Adrenal gland (tissue), 12 donors: Measurements from ENCODE around the gene RHEBL1. TPM values are rescaled to one million over a fixed set of nuclear protein-coding genes. Genes with fewer than 3 reads are reported as not detected.

Source experiments
- DNase-seq, 7 donors: peaks; one replicate each; pipeline ENCODE4 v3.0.0-alpha.2; 2019 to 2020
- H3K27ac ChIP-seq, 5 donors: fragments of 200-600 bp; sonication (generic) in 4 of 5; 1 replicate in 3 of 5; 2 replicates in 2 of 5; pipeline versions ENCODE4 v1.5.1 to v1.8.0; 2016 to 2020; ENCODE audit warnings: mild to moderate bottlenecking in 1 of 5
- H3K27me3 ChIP-seq: fragments of 200-600 bp; 2 replicates; pipeline ENCODE4 v1.8.0; 2021
- H3K36me3 ChIP-seq, 2 donors: fragments of 200-600 bp; replicated peaks in 1 of 2; 1 replicate in 1 of 2; 2 replicates in 1 of 2; pipeline versions ENCODE4 v1.5.1 to v1.8.0; 2018 to 2022
- H3K4me1 ChIP-seq, 2 donors: fragments of 200-600 bp; replicated peaks in 1 of 2; 1 replicate in 1 of 2; 2 replicates in 1 of 2; pipeline versions ENCODE4 v1.5.1 to v1.8.0; 2018 to 2021
- H3K4me3 ChIP-seq, 4 donors: fragments of 200-600 bp; sonication (generic) in 3 of 4; one replicate each; pipeline ENCODE4 v1.5.1; 2016 to 2018
- H3K9me3 ChIP-seq, 3 donors: fragments of 200-600 bp; sonication (generic) in 1 of 3; replicated peaks in 1 of 3; 1 replicate in 2 of 3; 2 replicates in 1 of 3; pipeline versions ENCODE4 v1.5.1 to v1.8.0; 2016 to 2021
- CTCF ChIP-seq, 6 experiments: fragments of 450-650 bp in 4 of 6; fragments of 200-600 bp in 2 of 6; sonication (generic) in 1 of 6; IDR thresholded peaks; 1 replicate in 5 of 6; 2 replicates in 1 of 6; pipeline versions ENCODE4 v1.5.1 to v1.8.0; 2016 to 2021; ENCODE audit warnings: antibody characterized with exemption in 6 of 6, mild to moderate bottlenecking in 2 of 6, moderate library complexity in 1 of 6
- POLR2A ChIP-seq, 2 donors: fragments of 450-650 bp; IDR thresholded peaks; one replicate each; pipeline ENCODE4 v1.6.1; 2017; ENCODE audit warnings: antibody characterized with exemption in 2 of 2, mild to moderate bottlenecking in 2 of 2, moderate library complexity in 1 of 2
- WGBS, 4 donors: extraction: QIAGEN DNeasy Blood & Tissue Kit in 2 of 4; methylation state at CpG; one replicate each; pipeline versions ENCODE4 v1.1.5 to v1.1.7; 2013 to 2017; 5-methylcytosine and 5-hydroxymethylcytosine counted together
- intact Hi-C, 2 donors: fragments of 100-400 bp; cut with DNase I; formaldehyde crosslinking; loops; one replicate each; pipeline versions ENCODE4 v1.14.1 to v1.15.0; 2022 to 2023
- polyA plus RNA-seq, 3 donors: library from polyadenylated mRNA; stranded (reverse); fragments of 200-250 nt in 2 of 3; fragments of 350-450 nt in 1 of 3; fragmentation: Illumina TruSeq in 1 of 3; extraction: RNeasy Lipid Tissue Mini Kit (QIAGEN cat#74804) in 1 of 3; gene quantifications; one replicate each; pipeline ENCODE4 v1.2.3, GENCODE V29; 2013 to 2014
- total RNA-seq, 9 donors: library from RNA; depleted of rRNA in 4 of 9; stranded (reverse); fragments of >200 nt in 4 of 9; fragments of 120-200 nt in 1 of 9; fragmentation: NEBNext Ultra II Directional in 1 of 9; extraction: Animal tissue kit (Norgen Biotek cat#: 25700) in 1 of 9; gene quantifications; one replicate each; pipeline versions ENCODE4 v1.1.0 to v1.2.4, GENCODE V29; 2013 to 2023
- donor health status: healthy with polysubstance abuse.
- donor health status: Bipolar disorder and iron deficiency.
- donor health status: DM: yes; HTN: yes; CAD: no.
- donor health status: DM: no; HTN: no; CAD: no.
- donor health status: DM: no; HTN: no; CAD: no.
- donor health status: DM: yes; HTN: yes; CAD: no.

Gene RHEBL1
- total and polyA plus RNA-seq, 12 donors, result 0.26 to 1.8 (median 0.34) TPM; not detected in 4

DNA sequence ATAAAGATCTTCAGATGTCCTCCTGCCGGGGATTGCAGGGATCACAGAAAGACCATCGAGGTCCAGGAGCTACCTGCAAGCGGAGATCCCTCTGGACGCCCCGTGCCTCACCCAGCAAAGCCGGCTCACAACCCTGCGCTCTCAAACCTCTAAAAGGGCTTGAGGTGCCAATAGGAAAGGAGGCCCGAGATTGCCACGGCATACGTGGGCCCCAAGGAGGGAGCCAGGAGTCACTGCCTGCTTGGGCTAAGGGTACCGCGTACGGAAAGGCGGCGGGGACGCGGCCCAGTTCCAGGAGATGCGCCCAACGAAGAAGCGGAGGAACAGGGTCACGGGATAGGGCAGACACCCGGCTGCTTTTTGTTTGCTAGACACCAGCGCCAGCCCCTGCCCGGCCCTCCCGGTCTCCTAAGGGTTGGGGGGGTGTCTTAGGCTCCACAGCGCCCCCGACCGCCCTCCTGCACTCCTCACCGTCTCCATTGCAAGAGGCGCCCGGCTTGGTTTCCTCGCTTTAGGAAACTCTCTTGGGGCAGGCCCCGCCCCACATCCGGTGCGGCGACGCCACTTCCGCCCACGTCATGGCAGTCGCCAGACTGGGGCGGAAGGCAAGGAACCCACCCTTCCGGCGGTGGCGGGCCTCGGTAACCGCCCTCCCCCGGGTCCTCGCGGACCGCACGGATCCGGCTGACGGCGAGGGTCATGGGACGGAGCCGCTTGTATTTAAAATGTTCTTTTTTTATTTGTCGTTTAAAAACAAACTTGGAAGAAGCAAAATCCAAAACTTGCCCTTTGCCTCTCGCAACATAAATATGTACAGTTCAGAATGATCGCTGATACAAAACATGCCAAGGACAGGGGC is 51.3 kb downstream of the RHEBL1 start, which contains the start of gene PRKAG1:
TSS of gene PRKAG1 (minus strand) at position 516 of the 859 bp plus-strand sequence. CDS start at position 480, 36 bp downstream.
- TF ChIP-seq POLR2A (IDR thresholded peaks at IDR 0.05) (peak; percentile 91 to 95), CTCF (IDR thresholded peaks at IDR 0.05) (peak in 5 of 6 experiments; percentile 16 to 45 (median 31))
- WGBS, 4 donors, result 0 to 1% (median 0%) methylated on average over 25 to 59 of the region's 59 CpGs
- Histone ChIP-seq H3K4me1 (peaks cover 23 to 31% of the 10 kb centered on the region in 2 donors), H3K4me3 (peak within 1 kb of the TSS; percentile 63 to 85 (median 68)), H3K27ac (peak within 1 kb of the TSS; percentile 96 to 99 (median 97)), H3K9me3 (no peaks in the 10 kb centered on the region), H3K27me3 (no peaks in the 10 kb centered on the region), H3K36me3 (peaks cover 0 to 26% of the 10 kb centered on the region in 2 donors)
- intact Hi-C loops, result no loop called here
- DNase-seq, result peak; percentile 94 to 98 (median 96)

- peak in 1 of 6 experiments; percentile 22 for TF ChIP-seq CTCF (IDR thresholded peaks at IDR 0.05)
- TF ChIP-seq POLR2A (IDR thresholded peaks at IDR 0.05), result no peak
- no peaks in the 10 kb centered on the region for H3K9me3 ChIP-seq
- H3K27ac ChIP-seq, result peak overlapping the region; percentile 96 to 99 (median 97)
- no peaks in the 10 kb centered on the region for H3K27me3 ChIP-seq
- peaks cover 29 to 38% of the 10 kb centered on the region in 2 donors for H3K4me1 ChIP-seq
- H3K36me3 ChIP-seq, result peaks cover 0 to 21% of the 10 kb centered on the region in 2 donors
- peak; percentile 42 to 81 (median 69) for DNase-seq
- WGBS, 4 donors, result 0 to 1% (median 1%) methylated on average over 7 to 8 of the region's 8 CpGs
- intact Hi-C loops, result no loop called here
- H3K4me3 ChIP-seq, result peak overlapping the region; percentile 63 to 85 (median 68)
Observed at GRCh38 chr12:49017891-49018260, 51.9 kb downstream of the RHEBL1 start.

DNA sequence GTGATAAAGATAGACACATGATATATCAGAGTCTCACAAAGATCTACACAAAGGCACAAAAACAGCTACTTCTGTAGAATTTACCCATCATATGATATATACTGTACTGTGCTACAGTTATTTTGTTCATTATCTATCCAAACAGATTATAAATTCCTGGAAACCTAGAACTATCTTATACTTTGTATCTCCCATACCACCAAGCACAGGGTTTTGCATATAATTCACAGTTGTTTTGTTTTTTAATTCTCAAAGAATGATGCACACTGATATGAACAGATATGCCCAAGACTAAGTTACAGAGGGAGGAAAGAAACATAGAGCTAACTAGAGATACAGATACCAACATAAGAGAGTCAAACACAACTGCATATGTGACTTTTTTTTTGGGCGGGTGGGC is 54.6 kb downstream of the RHEBL1 start:
- H3K4me1 ChIP-seq, result peaks cover 31 to 39% of the 10 kb centered on the region in 2 donors
- intact Hi-C loops, result no loop called here
- no peaks in the 10 kb centered on the region for H3K9me3 ChIP-seq
- peaks cover 0 to 21% of the 10 kb centered on the region in 2 donors for H3K36me3 ChIP-seq
- no peak for DNase-seq
- TF ChIP-seq POLR2A (IDR thresholded peaks at IDR 0.05) (no peak), CTCF (IDR thresholded peaks at IDR 0.05) (no peak)
- WGBS, 4 donors, result 80 to 100% (median 95%) methylated on average over 1 of the region's 1 CpG
- H3K27ac ChIP-seq, result no peak overlapping the region
- no peaks in the 10 kb centered on the region for H3K27me3 ChIP-seq
- no peak overlapping the region for H3K4me3 ChIP-seq

Other genes with a start within 250 kb of the RHEBL1 start
- gene DDX23, start 217.8 kb downstream of the RHEBL1 start, total RNA-seq, result 10 to 100 TPM; 47.1 to 85.4 (median 68.2) TPM
- 10 to 100 TPM; 39.0 to 67.7 (median 46.3) TPM for gene DDX23, start 217.8 kb downstream of the RHEBL1 start, polyA plus RNA-seq
- gene RND1, start 204.1 kb downstream of the RHEBL1 start, total RNA-seq, result under 1 TPM in 4 of 9 donors, not detected in 5; 0.22 to 0.50 (median 0.43) TPM
- 1 to 10 TPM in 1 of 3 donors, under 1 TPM in 2; 0.20 to 2.9 (median 0.72) TPM for gene RND1, start 204.1 kb downstream of the RHEBL1 start, polyA plus RNA-seq
- 10 to 100 TPM in 7 of 9 donors, 1 to 10 TPM in 2; 4.1 to 49.7 (median 16.2) TPM for gene FKBP11, start 144.5 kb downstream of the RHEBL1 start, total RNA-seq
- gene FKBP11, start 144.5 kb downstream of the RHEBL1 start, polyA plus RNA-seq, result 100 to 1,000 TPM in 1 of 3 donors, 10 to 100 TPM in 2; 52.9 to 118 (median 64.4) TPM
- gene ARF3, start 112.5 kb downstream of the RHEBL1 start, total RNA-seq, result 100 to 1,000 TPM in 5 of 9 donors, 10 to 100 TPM in 4; 73.1 to 237 (median 118) TPM
- gene ARF3, start 112.5 kb downstream of the RHEBL1 start, polyA plus RNA-seq, result 100 to 1,000 TPM in 1 of 3 donors, 10 to 100 TPM in 2; 55.2 to 172 (median 62.5) TPM
- gene WNT10B, start 98.2 kb downstream of the RHEBL1 start, total RNA-seq, result under 1 TPM in 4 of 9 donors, not detected in 5; 0.11 to 0.40 (median 0.17) TPM
- under 1 TPM in 2 of 3 donors, not detected in 1; 0.84 to 0.88 TPM for gene WNT10B, start 98.2 kb downstream of the RHEBL1 start, polyA plus RNA-seq
- not detected for gene WNT1, start 91.7 kb downstream of the RHEBL1 start, total RNA-seq
- not detected for gene WNT1, start 91.7 kb downstream of the RHEBL1 start, polyA plus RNA-seq
- 1 to 10 TPM in 1 of 9 donors, under 1 TPM in 7, not detected in 1; 0.08 to 2.2 (median 0.54) TPM for gene DDN, start 70.6 kb downstream of the RHEBL1 start, total RNA-seq
- gene DDN, start 70.6 kb downstream of the RHEBL1 start, polyA plus RNA-seq, result under 1 TPM; 0.08 to 0.17 (median 0.15) TPM
- gene PRKAG1, start 51.2 kb downstream of the RHEBL1 start, total RNA-seq, result 10 to 100 TPM; 70.1 to 89.6 (median 82.4) TPM
- 100 to 1,000 TPM in 1 of 3 donors, 10 to 100 TPM in 2; 60.1 to 141 (median 71.6) TPM for gene PRKAG1, start 51.2 kb downstream of the RHEBL1 start, polyA plus RNA-seq
- gene KMT2D, start 9.2 kb downstream of the RHEBL1 start, total RNA-seq, result 10 to 100 TPM; 21.2 to 80.9 (median 56.4) TPM
- gene KMT2D, start 9.2 kb downstream of the RHEBL1 start, polyA plus RNA-seq, result 100 to 1,000 TPM in 1 of 3 donors, 10 to 100 TPM in 2; 25.6 to 140 (median 31.4) TPM
- 1 to 10 TPM in 2 of 9 donors, under 1 TPM in 7; 0.18 to 5.9 (median 0.51) TPM for gene DHH, start 24.8 kb upstream of the RHEBL1 start, total RNA-seq
- gene DHH, start 24.8 kb upstream of the RHEBL1 start, polyA plus RNA-seq, result under 1 TPM; 0.13 to 0.84 (median 0.16) TPM
- gene LMBR1L, start 40.9 kb upstream of the RHEBL1 start, total RNA-seq, result 100 to 1,000 TPM in 1 of 9 donors, 10 to 100 TPM in 8; 20.6 to 103 (median 74.5) TPM
- 100 to 1,000 TPM in 2 of 3 donors, 10 to 100 TPM in 1; 30.3 to 136 (median 121) TPM for gene LMBR1L, start 40.9 kb upstream of the RHEBL1 start, polyA plus RNA-seq
- 100 to 1,000 TPM; 174 to 705 (median 415) TPM for gene TUBA1B, start 61.4 kb upstream of the RHEBL1 start, total RNA-seq
- 100 to 1,000 TPM; 190 to 830 (median 244) TPM for gene TUBA1B, start 61.4 kb upstream of the RHEBL1 start, polyA plus RNA-seq
- gene TUBA1A, start 119.1 kb upstream of the RHEBL1 start, total RNA-seq, result 100 to 1,000 TPM in 7 of 9 donors, 10 to 100 TPM in 2; 59.1 to 315 (median 145) TPM
- 100 to 1,000 TPM in 1 of 3 donors, 10 to 100 TPM in 2; 64.7 to 235 (median 81.1) TPM for gene TUBA1A, start 119.1 kb upstream of the RHEBL1 start, polyA plus RNA-seq
- 100 to 1,000 TPM in 5 of 9 donors, 10 to 100 TPM in 4; 30.1 to 158 (median 107) TPM for gene TUBA1C, start 195.1 kb upstream of the RHEBL1 start, total RNA-seq
- 100 to 1,000 TPM in 1 of 3 donors, 10 to 100 TPM in 2; 43.7 to 292 (median 79.6) TPM for gene TUBA1C, start 195.1 kb upstream of the RHEBL1 start, polyA plus RNA-seq
- 10 to 100 TPM in 1 of 9 donors, 1 to 10 TPM in 3, under 1 TPM in 2, not detected in 3; 0.16 to 16.5 (median 3.5) TPM for gene PRPH, start 225.2 kb upstream of the RHEBL1 start, total RNA-seq
- 10 to 100 TPM in 1 of 3 donors, 1 to 10 TPM in 2; 5.9 to 27.8 (median 9.6) TPM for gene PRPH, start 225.2 kb upstream of the RHEBL1 start, polyA plus RNA-seq